Dermis blood vessel endothelial cell (primary cell): ENCODE measurements around the gene TCF4. TPM values are rescaled to one million over a fixed set of nuclear protein-coding genes. Genes with fewer than 3 reads are reported as not detected.

Experiments used
- DNase-seq: peaks from one replicate; pipeline ENCODE4 v3.0.0; 2010
- total RNA-seq: library from RNA; depleted of rRNA; stranded (reverse); fragments of >200 nt; gene quantifications from 2 replicates; pipeline ENCODE4 v1.2.3, GENCODE V29; 2014

The TCF4 gene
- total RNA-seq, 1 donor from 2014 or later, result 759 TPM

DNA sequence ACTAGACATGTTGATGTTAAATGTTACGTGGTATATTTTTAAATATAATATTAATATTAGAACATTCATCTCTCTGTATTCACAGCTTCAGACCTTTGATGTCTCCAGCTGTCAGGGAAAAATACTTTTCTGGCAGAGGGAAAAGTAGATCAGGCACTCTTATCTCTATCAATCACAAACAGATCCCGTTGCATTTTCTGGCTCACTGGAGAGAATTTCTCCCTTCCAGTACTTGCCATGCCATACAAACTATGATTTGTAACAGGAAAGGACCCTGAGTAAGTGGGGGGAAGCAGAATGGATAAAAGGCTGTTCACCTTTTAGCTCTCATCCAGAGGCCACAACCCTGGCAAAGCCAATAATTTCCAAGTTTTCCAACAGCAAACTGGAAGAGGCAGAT is 158.0 kb downstream of the TCF4 start:
- peak; percentile 58 for DNase-seq

DNA sequence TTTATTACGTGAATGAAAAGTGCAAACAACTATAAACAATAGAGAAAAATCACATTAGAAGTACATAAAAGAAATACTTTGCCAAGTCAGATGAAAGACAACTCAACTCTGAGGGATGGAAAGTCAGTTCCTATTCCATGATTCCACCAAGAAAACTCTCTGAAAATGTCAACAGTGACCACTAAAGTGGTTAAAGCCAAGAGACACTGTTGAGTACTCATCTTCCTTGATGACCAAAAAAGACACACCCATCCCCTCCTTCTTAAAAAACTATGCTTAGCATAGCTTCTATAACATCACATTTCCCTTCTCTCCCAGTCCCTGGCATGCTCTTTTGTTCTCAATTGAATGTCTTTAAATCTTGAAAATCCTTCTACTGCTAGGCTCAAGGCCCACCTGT is 160.0 kb downstream of the TCF4 start:
- no peak for DNase-seq

DNA sequence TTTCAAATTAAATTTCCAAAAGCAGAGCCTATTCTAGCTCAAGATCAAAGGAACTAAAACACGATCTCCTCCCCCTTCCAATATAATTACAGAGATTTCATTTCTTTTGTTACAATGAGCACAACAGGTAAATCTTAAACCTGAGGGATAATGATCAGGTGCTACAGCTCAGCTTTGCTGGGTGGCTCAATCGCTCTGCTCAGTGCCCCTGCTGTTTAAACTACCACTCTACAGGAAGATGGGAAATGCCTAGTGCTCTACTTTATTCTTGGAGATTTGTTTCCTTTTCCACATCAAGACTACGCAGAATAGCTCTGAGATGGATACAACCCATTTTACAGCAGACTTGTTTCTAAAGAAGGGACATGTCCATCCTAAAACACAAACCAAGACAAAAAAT is 162.3 kb downstream of the TCF4 start:
- no peak for DNase-seq

DNA sequence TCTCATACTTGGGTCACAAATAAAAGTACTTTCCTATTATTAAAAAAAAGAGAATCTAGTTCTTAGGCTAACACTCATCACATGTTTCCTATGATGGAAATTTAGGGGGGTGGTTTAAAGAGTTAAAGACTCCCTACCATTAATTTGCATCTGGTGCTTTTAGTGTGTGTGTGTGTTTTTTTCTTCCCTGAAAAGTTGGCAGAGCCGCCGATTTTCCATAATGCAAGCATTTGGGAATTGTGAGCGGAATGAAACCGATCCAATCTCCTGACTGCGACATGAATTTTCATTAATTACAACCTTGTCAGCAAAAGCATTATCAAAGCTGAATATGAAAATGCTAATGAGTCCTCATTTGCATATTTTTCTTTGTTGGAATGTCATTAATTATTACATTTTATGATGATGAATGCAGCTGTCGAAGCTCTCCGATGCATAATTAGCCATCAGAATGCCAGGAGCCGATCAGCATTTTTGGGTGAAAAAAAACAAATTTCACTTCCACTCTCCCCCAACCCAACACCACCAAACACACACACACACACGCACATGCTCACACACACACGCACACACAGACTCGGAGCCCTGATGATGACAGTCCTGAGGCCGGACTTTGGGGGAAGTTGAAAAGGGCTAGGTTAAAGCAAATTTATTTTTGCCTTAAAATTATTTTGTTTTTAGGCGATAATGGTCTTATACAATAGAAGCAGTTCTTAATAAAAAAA is 165.4 kb downstream of the TCF4 start:
- DNase-seq, result peak; percentile 89

DNA sequence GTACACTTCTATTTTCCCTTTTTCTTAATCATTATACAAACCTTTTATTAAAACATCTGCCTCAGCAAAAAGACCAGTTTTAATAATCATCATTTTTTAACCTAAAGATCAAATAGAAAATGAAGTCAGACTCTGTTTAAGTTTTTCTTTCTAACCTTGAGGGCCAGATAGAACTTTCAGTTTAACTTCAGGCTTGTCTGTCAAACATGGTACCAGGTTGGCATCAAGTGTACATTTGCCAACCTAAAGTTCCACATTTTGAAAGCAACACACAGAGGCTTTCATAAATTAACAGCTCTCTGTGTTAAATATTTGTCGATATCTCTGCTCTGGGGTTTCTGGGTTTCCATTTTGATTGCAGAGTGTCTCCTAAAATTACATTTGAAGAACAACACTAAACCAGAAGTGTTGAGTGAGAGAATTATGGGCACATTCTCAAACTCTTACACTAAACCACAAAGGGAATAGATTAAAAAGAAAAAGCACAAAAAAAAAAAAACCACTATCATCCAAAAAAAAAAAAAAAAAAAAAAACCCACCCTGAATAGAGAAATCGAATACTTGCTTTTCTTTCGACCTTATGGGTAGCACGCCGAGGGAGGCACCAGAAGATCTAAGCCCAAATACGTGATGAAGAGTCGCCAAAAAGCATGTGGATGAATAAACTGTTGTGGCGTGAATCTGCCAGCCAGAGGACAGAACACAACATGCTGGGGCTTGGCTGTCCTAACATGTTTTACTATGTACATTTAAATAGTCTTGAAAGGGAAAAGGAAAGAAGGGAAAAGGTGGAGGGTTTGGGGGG is 166.2 kb downstream of the TCF4 start:
- DNase-seq, result peak; percentile 47

DNA sequence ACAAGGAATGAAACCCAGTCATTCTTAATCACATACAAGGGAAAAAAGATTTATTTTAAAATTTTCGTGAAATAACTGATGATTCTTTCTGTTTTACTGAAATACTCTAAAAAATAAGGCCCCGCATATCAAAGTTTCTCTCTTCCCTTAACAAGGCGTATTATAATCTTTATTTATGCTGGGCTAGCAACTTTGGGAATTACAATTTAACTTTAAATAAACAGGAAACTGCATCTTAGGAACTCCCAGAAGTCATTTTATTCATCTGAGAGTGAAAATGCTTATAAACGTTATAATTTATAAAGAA is 166.7 kb downstream of the TCF4 start:
- DNase-seq, result no peak

DNA sequence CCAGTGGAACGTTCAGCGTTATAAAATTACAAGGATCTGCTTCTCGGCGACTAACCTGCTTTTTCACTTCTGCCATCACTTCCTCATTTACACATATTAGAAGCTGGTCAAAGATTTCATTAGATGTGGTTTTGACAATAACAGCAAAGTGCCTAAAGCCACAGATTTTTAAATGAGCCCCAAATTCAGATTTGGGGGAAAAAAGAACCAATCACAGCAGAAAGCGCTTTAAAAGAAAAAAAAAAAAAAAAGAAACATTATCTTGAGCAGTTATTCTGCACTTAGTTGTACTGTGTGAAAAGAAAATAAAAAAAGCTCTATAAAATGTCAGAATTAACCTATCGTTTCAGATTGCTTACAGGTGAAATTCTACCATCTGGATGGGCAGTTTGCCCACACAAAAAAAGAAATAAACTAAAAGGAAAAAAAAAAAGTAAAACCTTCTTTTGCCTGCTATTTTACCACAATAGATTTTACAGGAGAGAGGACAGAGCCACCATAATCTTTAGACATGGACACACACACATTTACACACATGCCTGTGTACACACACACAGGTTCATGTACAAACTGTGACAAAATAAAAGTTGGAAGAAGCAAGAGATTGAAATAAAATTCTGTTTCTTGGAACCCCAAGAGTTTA is 167.2 kb downstream of the TCF4 start:
- DNase-seq, result peak; percentile 32

DNA sequence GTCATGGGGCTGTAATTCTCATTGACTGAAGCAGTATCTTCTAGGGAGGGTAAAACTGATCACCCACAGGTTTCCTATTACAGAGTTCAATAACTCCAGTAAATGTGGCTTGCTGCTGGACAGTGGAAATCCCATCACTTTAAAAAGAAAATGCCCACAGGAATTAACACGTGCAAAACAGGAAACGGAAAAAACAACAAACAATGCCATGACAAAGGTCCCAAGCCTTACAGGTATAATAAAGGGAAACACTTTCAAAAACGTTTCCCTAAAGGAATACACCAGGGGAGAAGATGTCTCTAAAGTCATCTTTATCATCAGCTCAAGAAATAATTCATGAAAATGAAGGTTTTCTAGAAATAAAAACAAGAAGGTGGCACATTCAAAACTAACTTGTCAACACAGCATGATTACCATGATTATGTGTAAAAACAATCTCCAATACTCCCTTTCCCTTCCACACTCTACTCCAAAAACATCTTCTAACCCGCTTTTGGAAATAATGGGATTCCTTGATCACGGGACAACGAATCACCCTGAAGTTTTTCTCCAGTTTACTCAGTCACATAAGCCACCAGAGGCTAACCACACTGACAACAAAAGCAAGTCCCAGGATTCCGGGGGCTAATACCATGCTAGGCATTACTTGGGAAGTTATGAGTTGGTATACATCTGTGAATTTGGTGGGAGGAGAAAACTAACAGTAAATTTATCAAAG is 167.9 kb downstream of the TCF4 start:
- DNase-seq, result peak; percentile 60

DNA sequence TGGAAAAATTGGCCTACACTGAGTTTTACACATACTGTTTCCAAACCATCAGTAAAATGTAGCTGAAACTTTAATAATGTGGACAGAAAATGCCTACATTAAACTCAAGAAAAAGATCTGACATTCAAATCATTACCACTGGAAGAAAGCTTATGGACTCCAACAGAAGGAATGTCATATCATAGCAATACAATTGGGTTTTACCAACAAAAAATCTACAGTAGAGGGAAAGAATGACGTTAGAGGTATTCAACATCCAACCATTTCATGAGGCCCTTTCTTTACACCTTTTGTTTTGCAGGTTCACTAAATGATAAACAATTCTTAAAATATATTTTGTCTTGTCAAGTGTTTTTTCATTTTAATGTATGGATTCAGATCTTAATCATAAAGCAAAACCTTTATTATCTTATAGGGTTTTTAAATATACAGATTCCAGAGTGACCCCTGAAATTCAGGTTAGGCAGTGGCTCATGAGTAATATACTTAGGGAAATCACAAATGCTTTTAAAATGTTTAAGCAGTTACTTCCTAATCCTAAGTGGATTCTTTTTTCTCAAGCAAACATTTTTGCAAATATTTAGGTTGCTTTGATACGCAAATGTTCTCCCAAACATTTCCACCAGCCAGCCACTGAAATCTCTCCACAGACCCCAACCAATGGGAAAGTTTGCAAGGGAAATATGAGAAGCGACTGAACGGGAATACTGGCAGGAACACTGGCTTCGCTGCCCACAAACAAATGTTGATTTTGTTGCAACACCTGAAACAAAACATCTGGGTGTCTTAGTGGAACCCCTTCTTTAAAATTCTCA is 168.7 kb downstream of the TCF4 start:
- peak; percentile 52 for DNase-seq

- DNase-seq, result no peak
These were observed 169.6 kb downstream of the TCF4 start for GRCh38 chr18:55418439-55418838.

DNA sequence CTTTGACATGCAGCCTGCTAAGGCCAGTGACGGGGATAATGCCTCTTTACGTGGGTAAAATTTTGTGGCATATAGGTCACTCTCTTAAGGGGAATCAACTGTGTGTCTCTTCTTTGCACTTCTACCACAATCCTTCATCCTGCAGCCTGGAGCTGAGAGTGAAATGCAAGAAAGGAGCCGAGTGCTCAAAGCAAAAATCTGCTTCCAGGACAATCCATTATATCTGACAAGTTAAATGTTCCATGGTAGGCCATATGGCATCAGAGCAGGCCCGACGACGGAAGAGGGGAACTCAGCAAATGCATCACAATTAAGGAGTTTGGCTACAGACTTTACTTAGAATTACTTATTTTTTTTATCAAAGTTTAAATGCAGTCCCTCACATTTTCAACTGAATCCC is 171.2 kb downstream of the TCF4 start:
- no peak for DNase-seq

DNA sequence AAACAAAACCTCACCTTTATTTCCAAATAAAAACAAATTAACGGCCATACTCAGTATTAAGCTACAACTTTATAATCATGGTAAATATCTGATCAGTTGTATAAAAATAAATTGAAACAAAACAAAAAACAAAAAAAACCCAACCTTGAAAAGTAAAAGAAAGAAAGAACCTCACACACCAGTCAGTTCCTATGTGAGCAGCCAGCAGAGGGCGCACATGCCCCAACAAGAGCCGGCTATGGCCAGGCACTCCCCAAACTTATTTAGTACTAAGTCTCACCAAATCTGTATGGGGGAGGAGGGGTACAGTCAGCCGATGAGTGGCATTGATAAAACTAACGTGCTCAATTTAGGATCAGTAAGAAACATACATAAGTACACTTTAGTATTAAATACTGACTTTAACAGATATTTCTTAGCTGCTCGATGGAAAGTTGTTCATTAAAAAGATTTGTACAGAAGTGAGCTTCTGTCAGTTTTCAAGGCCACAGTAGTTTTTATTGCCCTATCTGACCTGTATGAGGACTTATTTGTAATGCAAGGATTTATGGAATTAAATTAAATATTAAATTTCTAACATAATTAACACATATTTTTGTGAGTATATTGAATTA is 172.6 kb downstream of the TCF4 start:
- peak; percentile 96 for DNase-seq

GRCh38 chr18:55414475-55414874 is 173.5 kb downstream of the TCF4 start:
- no peak for DNase-seq

DNA sequence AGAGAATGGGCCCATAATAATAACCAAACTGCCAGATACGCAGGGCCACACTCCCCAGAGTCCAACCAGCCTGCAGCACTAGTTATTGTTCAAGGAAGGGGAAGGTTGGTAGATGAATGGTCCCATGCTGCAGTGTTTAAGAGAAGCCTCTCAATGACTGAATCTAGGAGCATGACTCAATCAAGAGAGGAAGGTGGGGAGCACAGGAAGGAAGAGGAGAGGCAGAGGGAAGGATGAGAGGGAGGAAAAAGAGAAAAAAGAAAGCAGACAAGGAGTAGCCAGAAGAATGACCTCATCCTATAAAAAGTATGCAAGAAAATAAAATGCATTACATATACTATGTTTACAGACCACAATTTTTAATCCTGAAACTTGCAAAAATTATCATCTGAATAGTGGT is 174.5 kb downstream of the TCF4 start:
- peak; percentile 61 for DNase-seq

- DNase-seq, result no peak
These were observed 180.0 kb downstream of the TCF4 start for GRCh38 chr18:55407774-55408535.

DNA sequence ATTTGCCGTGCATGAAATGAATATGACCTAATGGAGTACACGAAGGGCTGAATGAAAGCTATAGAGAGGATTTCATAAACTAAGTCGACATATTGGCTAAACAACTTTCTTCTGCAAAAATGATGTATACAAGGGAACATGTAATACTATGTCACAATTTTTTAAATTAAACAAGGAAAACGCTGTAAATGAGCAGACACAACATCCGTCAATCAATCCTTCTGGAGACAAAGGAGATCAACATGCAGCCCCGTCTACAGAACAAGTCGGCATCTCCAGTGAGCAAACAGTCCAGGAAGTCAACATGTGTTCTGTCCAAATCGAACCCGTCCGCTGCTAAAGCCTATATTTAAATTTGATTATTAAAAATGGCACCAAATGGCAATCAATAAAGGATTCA is 180.8 kb downstream of the TCF4 start:
- no peak for DNase-seq

- no peak for DNase-seq
These were observed 181.5 kb downstream of the TCF4 start for GRCh38 chr18:55406451-55406991.

GRCh38 chr18:55405893-55406406 is 182.0 kb downstream of the TCF4 start:
- DNase-seq, result peak; percentile 97

DNA sequence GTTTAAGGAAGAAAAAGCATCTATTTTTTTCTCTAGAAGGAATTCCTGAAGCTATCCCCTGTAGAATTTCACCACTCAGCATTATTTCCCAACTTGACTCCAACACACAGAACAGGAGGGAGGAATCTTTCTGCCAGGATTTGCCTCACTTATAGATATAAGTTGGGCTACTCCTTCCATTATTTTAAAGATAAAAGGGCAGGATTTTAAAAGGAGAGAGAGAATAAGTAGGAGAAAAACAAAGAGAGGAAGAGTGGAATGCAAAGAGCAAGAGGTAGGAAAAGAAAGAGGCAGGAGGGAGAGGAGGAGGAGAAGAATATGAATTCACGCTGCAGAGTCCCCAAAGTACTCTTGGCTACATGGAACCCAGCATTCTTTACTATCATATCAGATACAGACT is 182.5 kb downstream of the TCF4 start:
- no peak for DNase-seq

GRCh38 chr18:55404832-55405465 is 183.0 kb downstream of the TCF4 start:
- DNase-seq, result no peak
